ENCODE measurements around the gene PHTF1. TPM values are rescaled to one million over a fixed set of nuclear protein-coding genes. Genes with fewer than 3 reads are reported as not detected.
"Not testable (repeated sequence)": the region's sequence is repeated elsewhere in the genome, so short reads cannot be mapped to it uniquely, and the experiment has no call there.

PHTF1 gene
- total RNA-seq, 4 donors from 2014 or later: 3.6 to 9.5 (median 5.9) TPM

DNA sequence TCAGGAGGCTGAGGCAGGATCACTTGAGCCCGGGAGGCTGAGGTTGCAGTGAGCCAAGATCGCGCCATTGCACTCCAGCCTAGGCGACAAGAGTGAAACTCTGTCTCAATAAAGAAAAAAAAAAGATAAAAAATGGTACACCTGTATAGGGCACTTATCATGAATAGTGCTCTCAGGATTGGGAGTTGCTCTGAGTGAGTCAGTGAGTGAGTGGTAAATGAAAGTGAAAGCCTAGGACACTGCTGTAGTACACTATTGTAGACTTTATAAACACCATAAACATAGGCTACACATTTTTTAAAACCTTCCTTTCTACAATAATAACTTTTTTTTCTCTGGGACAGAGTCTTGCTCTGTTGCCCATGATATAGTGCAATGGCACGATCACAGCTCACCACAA is 16.8 kb downstream of the PHTF1 start:
- intact Hi-C loops (cut with DNase I): no loop called here
- Histone ChIP-seq H3K4me1 (peaks cover 0 to 7% (median 0%) of the 10 kb centered on the region in 3 donors), H3K9me3 (no peaks in the 10 kb centered on the region), H3K4me3 (no peak overlapping the region), H3K27ac (no peak overlapping the region), H3K36me3 (peaks cover 0 to 17% (median 0%) of the 10 kb centered on the region in 3 donors), H3K27me3 (no peaks in the 10 kb centered on the region)
- TF ChIP-seq, protein P1, sequence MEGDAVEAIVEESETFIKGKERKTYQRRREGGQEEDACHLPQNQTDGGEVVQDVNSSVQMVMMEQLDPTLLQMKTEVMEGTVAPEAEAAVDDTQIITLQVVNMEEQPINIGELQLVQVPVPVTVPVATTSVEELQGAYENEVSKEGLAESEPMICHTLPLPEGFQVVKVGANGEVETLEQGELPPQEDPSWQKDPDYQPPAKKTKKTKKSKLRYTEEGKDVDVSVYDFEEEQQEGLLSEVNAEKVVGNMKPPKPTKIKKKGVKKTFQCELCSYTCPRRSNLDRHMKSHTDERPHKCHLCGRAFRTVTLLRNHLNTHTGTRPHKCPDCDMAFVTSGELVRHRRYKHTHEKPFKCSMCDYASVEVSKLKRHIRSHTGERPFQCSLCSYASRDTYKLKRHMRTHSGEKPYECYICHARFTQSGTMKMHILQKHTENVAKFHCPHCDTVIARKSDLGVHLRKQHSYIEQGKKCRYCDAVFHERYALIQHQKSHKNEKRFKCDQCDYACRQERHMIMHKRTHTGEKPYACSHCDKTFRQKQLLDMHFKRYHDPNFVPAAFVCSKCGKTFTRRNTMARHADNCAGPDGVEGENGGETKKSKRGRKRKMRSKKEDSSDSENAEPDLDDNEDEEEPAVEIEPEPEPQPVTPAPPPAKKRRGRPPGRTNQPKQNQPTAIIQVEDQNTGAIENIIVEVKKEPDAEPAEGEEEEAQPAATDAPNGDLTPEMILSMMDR (IDR thresholded peaks at IDR 0.05): no peak
- no peak for TF ChIP-seq POLR2A (IDR thresholded peaks at IDR 0.05)
- DNase-seq: no peak
- WGBS, 2 donors: 95 to 100% methylated on average over 5 of the region's 5 CpGs

DNA sequence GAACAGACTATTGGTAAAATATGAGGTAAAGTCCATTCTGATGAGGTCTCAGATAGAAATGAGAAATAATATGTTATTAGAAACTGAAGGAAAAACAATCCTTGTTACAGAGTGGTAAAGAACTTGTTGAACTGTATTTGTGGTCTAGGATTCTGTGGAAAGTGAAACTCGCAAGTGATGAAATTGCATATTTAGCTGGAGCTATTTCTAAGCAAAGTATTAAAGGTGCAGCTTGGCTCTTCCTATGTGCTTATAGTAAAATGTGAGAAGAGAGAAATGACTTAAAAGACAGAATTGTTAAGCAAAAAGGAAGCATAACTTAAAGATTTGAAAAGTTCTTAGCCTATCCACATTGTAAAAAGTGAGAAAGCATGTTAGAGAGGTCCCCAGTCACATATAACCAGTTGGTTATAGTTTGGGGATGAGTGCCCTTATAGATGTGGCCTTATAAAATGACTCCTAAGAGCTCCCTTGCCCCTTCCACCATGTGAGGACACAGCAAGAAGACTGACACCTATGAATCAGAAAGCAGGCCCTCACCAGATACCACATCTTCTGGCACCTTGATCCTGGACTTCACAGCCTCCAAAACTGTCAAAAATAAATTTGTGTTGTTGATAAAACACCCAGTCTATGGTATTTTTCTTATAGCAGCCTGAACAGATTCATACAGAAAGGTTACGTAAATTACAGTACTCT is 24.8 kb downstream of the PHTF1 start:
- Histone ChIP-seq H3K4me1 (no peaks in the 10 kb centered on the region), H3K4me3 (no peak overlapping the region), H3K27ac (no peak overlapping the region), H3K9me3 (no peaks in the 10 kb centered on the region), H3K27me3 (no peaks in the 10 kb centered on the region), H3K36me3 (peaks cover 0 to 38% (median 0%) of the 10 kb centered on the region in 3 donors)
- intact Hi-C loops (cut with DNase I): no loop called here
- WGBS, 2 donors: 93 to 100% methylated on average over 2 of the region's 2 CpGs
- DNase-seq: no peak
- no peak for TF ChIP-seq POLR2A (IDR thresholded peaks at IDR 0.05)
- TF ChIP-seq, protein P1 (IDR thresholded peaks at IDR 0.05): no peak

DNA sequence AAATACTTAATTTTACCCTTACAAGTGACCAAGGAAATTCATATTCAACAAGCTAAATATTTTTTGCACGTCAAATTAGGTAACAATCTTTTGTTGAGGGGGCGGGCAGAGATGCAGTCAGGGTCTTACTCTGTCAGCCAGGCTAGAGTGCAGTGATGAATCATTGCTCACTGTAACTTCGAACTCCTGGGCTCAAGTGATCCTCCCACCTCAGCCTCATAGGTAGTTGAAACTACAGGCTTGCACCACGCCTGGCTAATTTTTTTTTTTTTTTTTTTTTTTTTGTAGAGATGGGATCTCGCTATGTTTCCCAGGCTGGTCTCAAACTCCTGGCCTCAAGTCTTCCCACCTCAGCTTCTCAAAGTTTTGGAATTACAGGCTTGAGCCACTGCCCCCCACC is 26.5 kb downstream of the PHTF1 start:
- Histone ChIP-seq H3K36me3 (peaks cover 0 to 34% (median 0%) of the 10 kb centered on the region in 3 donors), H3K27me3 (no peaks in the 10 kb centered on the region), H3K4me3 (no peak overlapping the region), H3K27ac (no peak overlapping the region), H3K4me1 (no peaks in the 10 kb centered on the region), H3K9me3 (no peaks in the 10 kb centered on the region)
- intact Hi-C loops (cut with DNase I): no loop called here
- no peak for DNase-seq
- TF ChIP-seq, protein P1 (IDR thresholded peaks at IDR 0.05): no peak
- no peak for TF ChIP-seq POLR2A (IDR thresholded peaks at IDR 0.05)
- WGBS, 2 donors: 79 to 84% methylated on average over 5 of the region's 5 CpGs

DNA sequence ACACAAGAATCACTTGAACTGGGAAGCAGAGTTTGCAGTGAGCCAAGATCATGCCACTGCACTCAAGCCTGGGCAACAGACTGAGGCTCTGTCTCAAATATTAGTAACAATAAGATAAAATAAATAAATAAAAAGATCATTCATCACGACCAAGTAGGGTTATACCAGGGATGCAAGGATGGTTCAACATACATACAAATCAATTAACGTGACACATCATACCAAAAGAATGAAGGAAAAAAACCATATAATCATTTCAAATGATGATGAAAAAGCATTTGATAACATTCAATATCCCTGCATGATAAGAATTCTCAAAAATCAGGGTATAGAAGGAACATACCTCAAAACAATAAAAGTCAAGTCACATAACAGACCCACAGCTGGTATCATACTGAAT is 38.3 kb downstream of the PHTF1 start:
- DNase-seq: no peak
- Histone ChIP-seq H3K27me3 (no peaks in the 10 kb centered on the region), H3K4me1 (no peaks in the 10 kb centered on the region), H3K27ac (no peak overlapping the region), H3K4me3 (no peak overlapping the region), H3K9me3 (peaks cover 0 to 12% (median 0%) of the 10 kb centered on the region in 3 donors), H3K36me3 (peaks cover 0 to 54% (median 0%) of the 10 kb centered on the region in 3 donors)
- 88 to 92% methylated on average over 2 of the region's 2 CpGs for WGBS, 2 donors
- TF ChIP-seq POLR2A (IDR thresholded peaks at IDR 0.05): no peak
- TF ChIP-seq, protein P1 (IDR thresholded peaks at IDR 0.05): no peak
- intact Hi-C loops (cut with DNase I): no loop called here

DNA sequence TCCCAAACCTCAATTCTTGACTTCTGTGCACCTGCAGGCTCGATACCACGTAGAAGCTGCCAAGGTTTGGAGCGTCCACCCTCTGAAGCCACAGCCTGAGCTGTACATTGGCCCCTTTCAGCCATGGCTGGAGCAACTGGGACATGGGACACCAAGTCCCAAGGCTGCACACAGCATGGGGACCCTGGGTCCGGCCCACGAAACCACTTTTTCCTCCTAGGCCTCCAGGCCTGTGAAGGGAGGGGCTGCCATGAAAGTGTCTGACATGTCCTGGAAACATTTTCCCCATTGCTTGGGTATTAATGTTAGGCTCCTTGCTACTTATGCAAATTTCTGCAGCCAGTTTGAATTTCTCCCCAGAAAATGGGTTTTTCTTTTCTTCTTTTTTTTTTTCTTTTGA is 40.7 kb downstream of the PHTF1 start:
- H3K27me3 ChIP-seq; intact Hi-C loops (cut with DNase I); H3K27ac ChIP-seq; DNase-seq; H3K4me3 ChIP-seq; H3K4me1 ChIP-seq: not testable (repeated sequence)
- Histone ChIP-seq H3K9me3 (peaks cover 0 to 12% (median 0%) of the 10 kb centered on the region in 3 donors), H3K36me3 (peaks cover 0 to 54% (median 0%) of the 10 kb centered on the region in 3 donors)
- 100% methylated on average over 2 to 3 of the region's 5 CpGs for WGBS, 2 donors

DNA sequence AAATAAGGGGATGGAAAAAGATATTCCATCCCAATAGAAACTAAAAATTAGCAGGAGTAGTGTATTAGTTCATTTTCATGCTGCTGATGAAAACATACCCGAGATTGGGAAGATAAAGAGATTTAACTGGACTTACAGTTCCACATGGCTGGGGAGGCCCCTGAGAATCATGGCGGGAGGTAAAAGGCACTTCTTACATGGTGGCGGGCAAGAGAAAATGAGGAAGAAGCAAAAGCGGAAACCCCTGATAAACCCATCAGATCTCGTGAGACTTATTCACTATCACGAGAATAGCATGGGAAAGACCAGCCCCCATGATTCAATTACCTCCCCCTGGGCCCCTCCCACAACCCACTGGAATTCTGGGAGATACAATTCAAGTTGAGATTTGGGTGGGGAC is 41.8 kb downstream of the PHTF1 start:
- H3K36me3 ChIP-seq: peaks cover 0 to 57% (median 0%) of the 10 kb centered on the region in 3 donors
- peaks cover 0 to 12% (median 0%) of the 10 kb centered on the region in 3 donors for H3K9me3 ChIP-seq
- H3K27ac ChIP-seq; H3K27me3 ChIP-seq; DNase-seq; intact Hi-C loops (cut with DNase I); H3K4me1 ChIP-seq; H3K4me3 ChIP-seq: not testable (repeated sequence)
- 90 to 91% methylated on average over 6 of the region's 6 CpGs for WGBS, 2 donors
